Tibial nerve (tissue), 4 donors: ENCODE results near the gene APOE.

ENCODE experiments used
- EP300 ChIP-seq, 2 donors: sonication (generic); formaldehyde crosslinking; IDR thresholded peaks; one replicate each; pipeline ENCODE4 v1.6.1; 2017; ENCODE audit warnings: antibody characterized with exemption in 2 of 2, mild to moderate bottlenecking in 1 of 2
- POLR2A ChIP-seq, 2 donors: fragments of 450-650 bp; IDR thresholded peaks; one replicate each; pipeline ENCODE4 v1.6.1; 2017; ENCODE audit warnings: antibody characterized with exemption in 2 of 2, mild to moderate bottlenecking in 2 of 2, moderate library complexity in 2 of 2
- TF ChIP-seq, protein P1 (sequence below), 5 experiments: fragments of 200-600 bp in 3 of 5; fragments of 450-650 bp in 2 of 5; sonication (generic) in 3 of 5; IDR thresholded peaks; one replicate each; pipeline ENCODE4 v1.5.1; 2016 to 2019; ENCODE audit warnings: antibody characterized with exemption in 5 of 5, mild to moderate bottlenecking in 3 of 5, moderate library complexity in 2 of 5

DNA sequence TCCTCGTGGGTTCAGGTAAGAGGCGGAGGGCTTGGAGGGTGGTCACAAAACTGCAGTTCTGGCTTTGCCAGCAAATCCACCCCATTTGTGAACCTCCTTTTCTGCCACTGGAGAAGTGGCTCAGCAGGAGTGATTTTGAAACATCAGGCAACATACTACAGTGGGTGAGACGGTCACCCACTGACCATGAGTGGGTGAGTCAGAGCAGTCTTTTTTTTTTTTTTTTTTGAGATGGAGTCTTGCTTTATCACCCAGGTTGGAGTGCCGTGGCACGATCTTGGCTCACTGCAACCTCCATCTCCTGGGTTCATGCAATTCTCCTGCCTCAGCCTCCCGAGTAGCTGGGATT lies 11.6 kb upstream of the APOE start:
- TF ChIP-seq POLR2A (IDR thresholded peaks at IDR 0.05) (no peak), EP300 (IDR thresholded peaks at IDR 0.05) (no peak)
- TF ChIP-seq, protein P1, sequence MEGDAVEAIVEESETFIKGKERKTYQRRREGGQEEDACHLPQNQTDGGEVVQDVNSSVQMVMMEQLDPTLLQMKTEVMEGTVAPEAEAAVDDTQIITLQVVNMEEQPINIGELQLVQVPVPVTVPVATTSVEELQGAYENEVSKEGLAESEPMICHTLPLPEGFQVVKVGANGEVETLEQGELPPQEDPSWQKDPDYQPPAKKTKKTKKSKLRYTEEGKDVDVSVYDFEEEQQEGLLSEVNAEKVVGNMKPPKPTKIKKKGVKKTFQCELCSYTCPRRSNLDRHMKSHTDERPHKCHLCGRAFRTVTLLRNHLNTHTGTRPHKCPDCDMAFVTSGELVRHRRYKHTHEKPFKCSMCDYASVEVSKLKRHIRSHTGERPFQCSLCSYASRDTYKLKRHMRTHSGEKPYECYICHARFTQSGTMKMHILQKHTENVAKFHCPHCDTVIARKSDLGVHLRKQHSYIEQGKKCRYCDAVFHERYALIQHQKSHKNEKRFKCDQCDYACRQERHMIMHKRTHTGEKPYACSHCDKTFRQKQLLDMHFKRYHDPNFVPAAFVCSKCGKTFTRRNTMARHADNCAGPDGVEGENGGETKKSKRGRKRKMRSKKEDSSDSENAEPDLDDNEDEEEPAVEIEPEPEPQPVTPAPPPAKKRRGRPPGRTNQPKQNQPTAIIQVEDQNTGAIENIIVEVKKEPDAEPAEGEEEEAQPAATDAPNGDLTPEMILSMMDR (IDR thresholded peaks at IDR 0.05): no peak
